Astrocyte of the hippocampus (primary cell): ENCODE data around the gene TMEM37.

Source experiments
- DNase-seq: peaks from one replicate; pipeline ENCODE4 v3.0.0; 2011; ENCODE audit warnings: low read depth, low spot score

TMEM37 gene

DNA sequence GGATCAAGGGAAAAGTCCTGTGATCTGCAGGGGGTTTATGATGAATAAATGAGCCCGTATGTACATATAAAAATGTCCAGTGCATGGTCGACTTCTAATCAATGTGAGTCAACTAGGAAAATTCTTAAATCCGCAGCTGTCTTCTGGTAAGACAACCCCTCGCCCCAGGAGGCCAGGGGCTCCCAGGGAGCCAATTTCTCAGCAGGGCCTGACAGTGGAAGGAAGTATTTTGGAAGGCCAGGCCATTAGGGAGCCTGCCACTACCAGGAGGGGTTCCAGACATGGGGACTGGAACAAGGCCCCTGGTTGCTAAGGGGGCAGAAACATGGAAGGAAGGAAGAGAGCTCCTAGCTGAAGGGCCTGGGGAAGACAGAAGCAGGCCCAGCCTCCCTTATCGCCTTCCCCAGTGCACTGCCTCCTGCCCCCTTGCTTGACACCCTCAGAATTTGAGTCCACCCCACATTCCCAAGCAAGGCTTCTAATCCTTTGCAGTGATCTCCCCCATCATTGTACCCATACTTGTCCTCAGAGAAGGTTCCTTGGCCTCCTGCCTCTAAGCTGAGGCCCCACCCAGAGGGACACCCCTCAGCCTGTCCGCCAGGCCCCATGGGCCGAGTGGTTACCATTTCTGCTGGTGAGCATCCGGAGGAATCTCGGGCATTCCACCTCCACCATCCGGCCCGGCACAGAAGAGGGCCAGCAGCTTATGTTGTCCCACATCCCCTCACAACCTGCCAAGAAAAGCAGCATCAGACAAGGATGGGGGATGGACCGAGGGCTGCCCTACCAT lies 46.7 kb downstream of the TMEM37 start:
- no peak for DNase-seq

DNA sequence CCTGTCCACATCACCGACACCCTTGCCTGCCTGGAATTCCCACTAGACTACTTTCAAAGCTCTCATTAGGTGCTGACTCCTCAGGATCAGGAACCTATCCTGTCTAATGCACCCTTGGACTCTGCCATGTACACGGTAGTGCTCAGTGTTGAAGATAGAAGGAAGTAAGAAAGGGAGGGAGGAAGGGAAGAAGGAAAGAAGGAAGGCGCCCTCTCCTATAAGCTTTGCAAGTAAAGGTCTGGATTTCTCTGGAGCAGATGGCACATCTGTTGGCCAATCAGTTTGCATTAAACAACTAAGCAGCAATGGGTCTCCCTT lies 47.3 kb downstream of the TMEM37 start:
- DNase-seq = no peak

DNA sequence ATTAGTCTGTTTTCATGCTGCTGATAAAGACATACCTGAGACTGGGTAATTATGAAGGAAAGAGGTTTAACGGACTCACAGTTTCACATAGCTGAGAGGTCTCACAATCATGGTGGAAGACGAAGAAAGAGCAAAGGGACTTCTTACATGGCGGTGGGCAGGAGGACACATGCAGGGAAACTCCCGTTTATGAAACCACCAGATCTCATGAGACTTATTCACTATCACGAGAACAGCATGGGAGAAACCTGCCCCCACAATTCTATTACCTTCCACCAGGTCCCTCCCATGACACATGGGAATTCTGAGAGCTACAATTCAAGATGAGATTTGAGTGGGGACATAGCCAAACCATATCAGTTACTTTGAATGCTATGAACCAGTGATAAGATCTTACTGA lies 48.5 kb downstream of the TMEM37 start:
- DNase-seq = no peak

GRCh38 chr2:119480718-119481142 lies 49.1 kb downstream of the TMEM37 start:
- DNase-seq = no peak

DNA sequence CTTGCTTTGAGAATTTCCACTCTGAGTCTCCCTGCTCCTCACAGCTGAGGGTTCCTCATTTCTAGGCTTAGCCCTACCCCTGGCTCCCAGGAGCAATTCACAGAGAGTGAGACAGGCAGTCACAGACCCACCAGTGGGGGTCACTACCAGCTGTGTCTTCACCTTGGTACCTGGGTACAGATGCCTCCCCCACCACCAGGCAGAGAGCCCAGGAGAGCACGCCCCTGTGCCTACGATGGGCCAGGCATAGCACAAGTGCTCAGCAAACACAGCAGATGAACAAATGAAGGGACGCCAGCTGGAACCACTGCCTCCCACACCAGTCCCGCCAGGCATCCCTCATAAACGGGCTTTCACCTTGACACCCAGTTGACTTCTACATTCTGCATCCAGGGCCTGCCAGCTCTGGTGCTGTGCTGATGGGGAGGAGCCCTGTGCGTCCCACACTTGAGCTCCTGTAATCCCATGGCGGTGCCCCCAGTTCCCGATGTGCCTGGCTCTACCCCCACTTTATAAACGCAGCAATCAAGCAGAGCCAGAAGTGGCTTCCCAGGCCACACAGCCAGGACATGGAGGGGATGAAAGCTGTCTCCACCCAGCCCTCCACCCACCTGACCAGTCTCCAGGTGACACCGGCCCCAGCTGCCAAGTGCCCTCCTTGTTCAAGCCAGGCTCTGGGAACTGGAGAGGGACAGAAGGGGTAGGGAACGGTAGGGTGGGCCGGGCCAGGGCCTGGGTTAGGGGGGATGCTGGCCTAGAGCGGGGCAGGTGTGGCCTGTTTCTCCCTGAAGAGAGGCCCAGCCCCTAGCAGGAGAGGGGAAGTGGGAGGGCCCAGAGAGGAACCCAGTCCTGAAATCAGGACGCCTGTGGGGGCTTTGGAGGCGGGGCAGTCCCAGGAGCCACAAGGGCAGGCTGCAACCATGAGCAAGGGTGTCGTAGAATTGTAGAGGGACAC lies 50.1 kb downstream of the TMEM37 start:
- no peak for DNase-seq

DNA sequence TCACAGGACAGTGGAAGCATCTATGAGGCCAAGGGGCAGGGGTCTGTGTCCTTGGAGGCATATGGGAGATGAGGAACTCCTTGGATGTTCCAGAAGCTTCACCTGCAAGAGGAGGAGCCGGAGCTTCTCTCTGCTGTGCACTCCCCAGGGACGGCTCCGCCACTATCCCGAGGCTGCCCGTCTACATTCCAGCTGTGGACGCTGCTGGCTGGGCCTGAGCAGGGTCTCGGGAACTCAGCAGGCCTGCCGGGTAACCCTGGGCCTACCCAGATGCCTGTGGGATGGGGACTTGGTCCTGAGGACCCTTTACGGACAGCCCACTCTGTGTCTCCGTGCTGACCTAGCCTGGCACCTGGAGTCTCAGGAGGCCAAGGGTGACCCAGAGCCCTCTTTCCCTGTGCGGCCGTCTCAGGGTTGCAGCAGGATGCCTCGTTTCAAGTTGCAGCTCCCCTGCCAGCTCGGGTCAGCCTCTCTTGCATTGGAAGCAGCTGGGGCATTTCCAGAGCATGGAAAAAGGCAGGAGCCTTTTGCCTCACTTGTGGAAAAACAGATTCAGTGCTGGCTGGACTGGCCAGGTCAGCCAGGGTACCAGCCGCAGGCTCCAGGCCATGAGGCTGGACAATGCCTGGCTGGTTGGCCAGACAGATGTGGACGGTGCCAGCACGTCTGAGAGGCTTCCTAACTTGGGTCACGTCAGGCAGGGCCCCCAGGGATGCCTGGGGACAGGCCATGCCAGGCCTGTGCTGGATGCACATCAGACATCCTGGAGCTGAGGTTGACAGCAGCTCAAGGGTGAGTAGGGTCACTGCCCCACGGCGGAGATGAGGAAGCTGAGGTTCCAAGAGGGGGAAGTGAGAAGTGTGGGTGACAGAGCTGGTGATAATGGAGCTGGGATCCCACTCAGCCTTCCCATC lies 51.1 kb downstream of the TMEM37 start:
- DNase-seq = peak; percentile 20

DNA sequence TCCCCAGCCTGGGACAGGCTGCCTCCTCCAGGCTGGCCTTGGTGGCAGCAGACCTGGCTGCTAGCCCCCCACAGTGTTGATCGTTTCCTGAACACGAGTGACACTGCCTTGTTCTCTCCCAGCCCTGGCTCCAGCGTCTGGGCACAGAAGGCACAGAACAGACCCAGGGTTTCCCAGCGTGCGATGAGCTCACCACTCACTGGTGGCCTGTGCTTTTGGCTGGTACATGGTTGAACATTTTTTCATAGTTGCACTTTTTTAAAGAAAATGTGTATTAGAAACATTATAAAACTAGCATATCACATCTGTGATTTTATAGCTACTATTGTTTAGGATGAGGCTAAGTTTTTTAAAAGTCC lies 51.7 kb downstream of the TMEM37 start:
- DNase-seq = no peak

GRCh38 chr2:119483896-119484718 lies 52.5 kb downstream of the TMEM37 start:
- DNase-seq = no peak

DNA sequence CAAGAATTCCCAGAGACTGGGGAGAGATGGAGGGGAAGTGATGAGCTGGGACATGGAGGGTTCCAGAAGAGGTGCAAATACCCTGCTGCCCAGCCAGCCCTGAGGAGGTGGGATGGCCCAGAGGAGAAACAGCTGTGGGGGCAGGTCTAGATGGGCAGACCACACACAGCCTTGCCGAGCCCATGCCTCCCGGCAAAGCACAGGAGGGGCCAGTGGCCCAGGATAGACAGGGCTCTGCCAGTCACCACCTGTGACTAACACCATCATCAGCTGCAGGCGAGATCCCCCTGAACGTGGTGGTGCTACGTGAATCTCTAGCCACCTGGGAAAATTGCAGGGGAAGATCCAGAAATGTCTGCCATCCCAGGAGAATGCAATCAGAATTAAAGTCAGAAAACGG lies 53.2 kb downstream of the TMEM37 start:
- no peak for DNase-seq

DNA sequence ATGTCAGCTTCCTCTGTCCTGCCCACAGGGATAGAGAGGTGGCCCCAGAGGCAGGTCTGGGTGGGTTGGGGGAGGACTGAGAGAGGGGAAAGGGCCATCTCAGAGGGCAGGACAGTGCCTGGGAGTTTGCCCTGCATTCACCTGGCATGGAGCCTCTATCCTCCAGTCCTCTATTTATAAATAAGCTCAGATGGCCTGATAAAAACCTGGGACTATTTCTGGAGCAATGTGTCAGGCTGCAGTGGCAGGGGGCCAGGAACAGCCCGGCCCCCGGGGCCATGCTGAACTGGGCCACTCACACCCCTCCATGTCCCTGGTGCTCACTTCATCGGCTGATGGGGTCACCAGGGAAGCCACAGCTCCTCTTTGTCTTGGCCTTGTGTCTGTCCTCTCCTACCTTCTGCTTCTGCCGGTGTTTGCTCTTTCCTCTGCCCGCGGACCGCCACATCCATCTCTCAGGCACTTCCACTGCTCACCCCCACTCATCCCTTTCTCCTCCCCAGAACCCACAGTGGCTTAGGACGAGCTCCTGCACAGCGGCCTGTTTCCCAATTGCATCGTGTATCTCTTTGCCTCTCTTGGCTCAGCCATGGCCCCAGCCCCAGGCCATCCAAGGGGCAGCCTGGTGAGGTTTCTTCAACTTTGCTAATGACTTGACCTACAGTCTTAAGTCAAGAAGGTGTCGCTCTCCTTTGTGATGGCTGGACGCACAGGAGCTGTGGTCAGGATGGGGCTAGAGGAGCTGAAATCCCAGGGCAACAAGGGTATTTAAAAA lies 53.9 kb downstream of the TMEM37 start:
- no peak for DNase-seq

GRCh38 chr2:119486196-119486827 lies 54.7 kb downstream of the TMEM37 start:
- DNase-seq = no peak

- peak; percentile 22 for DNase-seq
These were observed 55.2 kb downstream of the TMEM37 start for GRCh38 chr2:119486886-119487285.

DNA sequence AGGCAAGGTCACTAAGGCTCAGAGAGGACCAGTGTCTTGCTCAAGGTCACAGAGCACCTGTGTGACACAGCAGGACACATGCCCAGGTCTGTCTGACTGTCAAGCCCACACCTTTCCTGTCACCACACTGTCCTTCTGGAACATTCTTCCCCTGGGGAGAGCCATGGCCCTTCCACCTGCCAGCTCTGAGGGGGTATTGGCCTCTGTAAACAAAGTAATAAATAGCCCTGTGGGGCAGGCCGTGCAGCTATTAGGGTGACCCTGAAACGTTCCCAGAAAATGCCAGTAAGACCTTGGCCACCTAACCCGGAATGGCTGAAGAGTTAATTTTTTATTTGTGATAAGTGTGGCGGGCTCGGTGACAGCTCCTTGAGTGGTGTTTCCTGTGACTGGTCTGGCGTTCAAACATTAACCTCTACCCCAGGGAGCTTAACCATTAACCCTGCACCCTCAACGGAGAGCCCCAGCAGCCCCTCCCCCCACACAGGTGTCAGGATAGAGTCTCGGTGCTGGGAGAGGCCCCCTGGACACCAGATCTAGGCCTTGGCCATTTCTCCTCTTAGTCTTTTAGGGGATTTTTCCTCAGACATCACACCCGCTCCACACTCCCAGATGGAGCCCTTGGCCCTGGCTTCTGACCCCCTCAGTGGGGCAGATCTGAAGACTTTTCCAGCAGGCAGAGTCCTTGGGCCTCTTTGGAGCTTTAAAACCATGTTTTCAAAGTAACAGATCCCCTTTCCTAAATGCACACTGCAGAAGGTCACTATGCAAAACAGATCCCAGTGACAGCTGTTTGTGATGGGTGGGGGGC lies 56.0 kb downstream of the TMEM37 start:
- DNase-seq = no peak
